ENCODE results near the gene PTPN23. TPM values are rescaled to one million over a fixed set of nuclear protein-coding genes. Genes with fewer than 3 reads are reported as not detected.
A peak's percentile ranks its signal among the peaks of the same experiment; 100 is the strongest.

Gene PTPN23
- total RNA-seq, 4 donors from 2014 or later = 34.3 to 49.6 (median 37.8) TPM

- TF ChIP-seq CTCF (IDR thresholded peaks at IDR 0.05) = no peak
- no peak for TF ChIP-seq POLR2A (IDR thresholded peaks at IDR 0.05)
- WGBS, 2 donors = 87 to 95% methylated on average over 2 of the region's 2 CpGs
- intact Hi-C loops (cut with DNase I; ENCODE audit: low total_unique reads) = no loop called here
- no peak for DNase-seq (ENCODE audit: low spot score in 2 of 2)
- H3K4me3 ChIP-seq (ENCODE audit: low read depth, poor library complexity, severe bottlenecking) = no peak overlapping the region
Observed at GRCh38 chr3:47342151-47342550, 38.7 kb upstream of the PTPN23 start.

GRCh38 chr3:47342812-47343211, 38.0 kb upstream of the PTPN23 start:
- no peak for DNase-seq (ENCODE audit: low spot score in 2 of 2)
- intact Hi-C loops (cut with DNase I; ENCODE audit: low total_unique reads) = no loop called here
- no peak overlapping the region for H3K4me3 ChIP-seq (ENCODE audit: low read depth, poor library complexity, severe bottlenecking)
- TF ChIP-seq CTCF (IDR thresholded peaks at IDR 0.05) (no peak), POLR2A (IDR thresholded peaks at IDR 0.05) (no peak)

- intact Hi-C loops (cut with DNase I; ENCODE audit: low total_unique reads) = no loop called here
- no peak for TF ChIP-seq POLR2A (IDR thresholded peaks at IDR 0.05)
- no peak for TF ChIP-seq CTCF (IDR thresholded peaks at IDR 0.05)
- 94 to 95% methylated on average over 16 to 17 of the region's 17 CpGs for WGBS, 2 donors
- no peak for DNase-seq (ENCODE audit: low spot score in 2 of 2)
- no peak overlapping the region for H3K4me3 ChIP-seq (ENCODE audit: low read depth, poor library complexity, severe bottlenecking)
Observed at GRCh38 chr3:47343471-47343971, 37.3 kb upstream of the PTPN23 start.

- no peak overlapping the region for H3K4me3 ChIP-seq (ENCODE audit: low read depth, poor library complexity, severe bottlenecking)
- 85 to 87% methylated on average over 6 of the region's 6 CpGs for WGBS, 2 donors
- intact Hi-C loops (cut with DNase I; ENCODE audit: low total_unique reads) = no loop called here
- DNase-seq (ENCODE audit: low spot score in 2 of 2) = no peak
- TF ChIP-seq POLR2A (IDR thresholded peaks at IDR 0.05) (no peak), CTCF (IDR thresholded peaks at IDR 0.05) (no peak)
Observed at GRCh38 chr3:47344971-47345370, 35.9 kb upstream of the PTPN23 start.

GRCh38 chr3:47347217-47347801, 33.5 kb upstream of the PTPN23 start:
- intact Hi-C loops (cut with DNase I; ENCODE audit: low total_unique reads) = no loop called here
- 49 to 53% methylated on average over 4 of the region's 4 CpGs for WGBS, 2 donors
- no peak overlapping the region for H3K4me3 ChIP-seq (ENCODE audit: low read depth, poor library complexity, severe bottlenecking)
- peak in 1 of 2 donors; percentile 16 for DNase-seq (ENCODE audit: low spot score in 2 of 2)
- TF ChIP-seq POLR2A (IDR thresholded peaks at IDR 0.05) = no peak
- no peak for TF ChIP-seq CTCF (IDR thresholded peaks at IDR 0.05)

Measured in lower leg skin (tissue), 4 donors.